HepG2 (cell line): ENCODE measurements around the gene AXIN1.

Experiments used
- ELF1 ChIP-seq: sonication (generic); formaldehyde crosslinking; IDR thresholded peaks from 2 replicates; pipeline ENCODE4 v1.4.0; 2020; ENCODE audit warnings: missing genetic modification reagents
- HCFC1 ChIP-seq: fragments of 150-350 bp; IDR thresholded peaks from 2 replicates; pipeline ENCODE4 v1.6.1; 2014; ENCODE audit warnings: low read depth, low read length
- ZNF160 ChIP-seq: sonication (generic); formaldehyde crosslinking; IDR thresholded peaks from 2 replicates; pipeline ENCODE4 v1.8.0; 2022; ENCODE audit warnings: mild to moderate bottlenecking, inconsistent platforms, missing genetic modification reagents

- no peak for TF ChIP-seq ELF1 (CRISPR knock-in tag)
- no peak for TF ChIP-seq HCFC1
- no peak for TF ChIP-seq ZNF160 (CRISPR knock-in tag)
These were observed 72.0 kb downstream of the AXIN1 start, which contains the start of gene ARHGDIG for GRCh38 chr16:280552-280951.
